DOHH2 (cell line): ENCODE results near the gene PCSK9.

Source experiments
- EZH2phosphoT487 ChIP-seq: fragments of 200-600 bp; sonication (generic); IDR thresholded peaks from 2 replicates; pipeline ENCODE4 v1.6.1; 2017; ENCODE audit warnings: borderline replicate concordance, mild to moderate bottlenecking, antibody characterized with exemption, low read length, moderate library complexity, mixed read lengths
- TF ChIP-seq, protein P1 (sequence below): fragments of 200-600 bp; sonication (generic); IDR thresholded peaks from one replicate; pipeline ENCODE4 v1.5.1; 2014; ENCODE audit warnings: antibody characterized with exemption, mild to moderate bottlenecking, low read depth, low read length; ENCODE audit not compliant: poor library complexity, severe bottlenecking

DNA sequence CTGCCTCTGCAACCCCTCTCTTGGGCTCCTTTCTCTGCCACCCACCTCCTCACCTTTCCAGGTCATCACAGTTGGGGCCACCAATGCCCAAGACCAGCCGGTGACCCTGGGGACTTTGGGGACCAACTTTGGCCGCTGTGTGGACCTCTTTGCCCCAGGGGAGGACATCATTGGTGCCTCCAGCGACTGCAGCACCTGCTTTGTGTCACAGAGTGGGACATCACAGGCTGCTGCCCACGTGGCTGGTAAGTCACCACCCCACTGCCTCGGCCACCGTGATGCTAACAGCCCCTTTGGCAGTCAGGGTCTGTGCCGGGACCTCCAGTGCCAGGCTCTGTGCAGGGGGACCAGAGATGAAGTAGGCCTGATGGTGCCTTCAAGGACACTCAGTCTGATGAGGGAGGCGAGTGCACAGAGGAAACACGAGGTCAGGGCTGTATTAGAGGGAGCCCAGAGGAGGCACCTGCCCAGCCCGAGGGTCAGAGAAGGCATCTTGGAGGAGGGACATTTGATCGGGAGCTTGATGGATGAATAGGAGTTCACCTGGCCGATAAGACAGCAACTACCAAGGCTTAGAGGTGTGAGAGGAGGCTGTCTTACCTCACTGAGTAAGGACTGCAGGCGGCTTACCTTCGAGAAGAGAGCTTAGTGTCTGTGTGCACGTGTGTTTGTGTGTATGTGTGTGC is 18.1 kb downstream of the PCSK9 start:
- TF ChIP-seq, protein P1, sequence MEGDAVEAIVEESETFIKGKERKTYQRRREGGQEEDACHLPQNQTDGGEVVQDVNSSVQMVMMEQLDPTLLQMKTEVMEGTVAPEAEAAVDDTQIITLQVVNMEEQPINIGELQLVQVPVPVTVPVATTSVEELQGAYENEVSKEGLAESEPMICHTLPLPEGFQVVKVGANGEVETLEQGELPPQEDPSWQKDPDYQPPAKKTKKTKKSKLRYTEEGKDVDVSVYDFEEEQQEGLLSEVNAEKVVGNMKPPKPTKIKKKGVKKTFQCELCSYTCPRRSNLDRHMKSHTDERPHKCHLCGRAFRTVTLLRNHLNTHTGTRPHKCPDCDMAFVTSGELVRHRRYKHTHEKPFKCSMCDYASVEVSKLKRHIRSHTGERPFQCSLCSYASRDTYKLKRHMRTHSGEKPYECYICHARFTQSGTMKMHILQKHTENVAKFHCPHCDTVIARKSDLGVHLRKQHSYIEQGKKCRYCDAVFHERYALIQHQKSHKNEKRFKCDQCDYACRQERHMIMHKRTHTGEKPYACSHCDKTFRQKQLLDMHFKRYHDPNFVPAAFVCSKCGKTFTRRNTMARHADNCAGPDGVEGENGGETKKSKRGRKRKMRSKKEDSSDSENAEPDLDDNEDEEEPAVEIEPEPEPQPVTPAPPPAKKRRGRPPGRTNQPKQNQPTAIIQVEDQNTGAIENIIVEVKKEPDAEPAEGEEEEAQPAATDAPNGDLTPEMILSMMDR, result no peak
- TF ChIP-seq EZH2phosphoT487, result no peak
